Liver (tissue), 9 donors: ENCODE results near the gene IFT80. TPM values are rescaled to one million over a fixed set of nuclear protein-coding genes. Genes with fewer than 3 reads are reported as not detected.

Experiments
- DNase-seq: peaks from one replicate; pipeline ENCODE4 v3.0.0-alpha.2; 2017; ENCODE audit warnings: low spot score
- H3K27ac ChIP-seq, 2 donors: one replicate each; pipeline ENCODE4 v1.7.0; 2013; ENCODE audit warnings: inconsistent platforms in 2 of 2, low read length in 2 of 2, control low read depth in 1 of 2, low read depth in 1 of 2, mild to moderate bottlenecking in 1 of 2
- H3K27me3 ChIP-seq, 4 donors: one replicate each; pipeline versions ENCODE4 v1.6.1 to v1.7.0; 2013; ENCODE audit warnings: low read length in 3 of 4, inconsistent platforms in 1 of 4, mild to moderate bottlenecking in 1 of 4, moderate library complexity in 1 of 4; ENCODE audit not compliant: control insufficient read depth in 4 of 4, insufficient read depth in 4 of 4
- H3K36me3 ChIP-seq, 4 donors: one replicate each; pipeline versions ENCODE4 v1.6.1 to v1.7.0; 2013; ENCODE audit warnings: low read length in 3 of 4, mild to moderate bottlenecking in 3 of 4, low read depth in 1 of 4, moderate library complexity in 1 of 4; ENCODE audit not compliant: control insufficient read depth in 4 of 4, insufficient read depth in 3 of 4
- H3K4me1 ChIP-seq, 4 donors: one replicate each; pipeline versions ENCODE4 v1.6.1 to v1.7.0; 2013; ENCODE audit warnings: low read length in 3 of 4, mild to moderate bottlenecking in 3 of 4, moderate library complexity in 1 of 4; ENCODE audit not compliant: control insufficient read depth in 4 of 4, insufficient read depth in 4 of 4
- H3K4me3 ChIP-seq, 3 donors: one replicate each; pipeline versions ENCODE4 v1.6.1 to v1.7.0; 2013; ENCODE audit warnings: low read length in 3 of 3, control low read depth in 1 of 3, low read depth in 1 of 3, mild to moderate bottlenecking in 1 of 3
- H3K9ac ChIP-seq, 2 donors: one replicate each; pipeline ENCODE4 v1.7.0; 2013; ENCODE audit warnings: low read length in 2 of 2, mild to moderate bottlenecking in 2 of 2, moderate library complexity in 2 of 2, control low read depth in 1 of 2, low read depth in 1 of 2
- H3K9me3 ChIP-seq, 4 donors: one replicate each; pipeline versions ENCODE4 v1.6.1 to v1.7.0; 2013; ENCODE audit warnings: low read length in 3 of 4; ENCODE audit not compliant: control insufficient read depth in 4 of 4
- FOXA1 ChIP-seq: IDR thresholded peaks from 2 replicates; pipeline ENCODE4 v1.6.1; 2016; ENCODE audit warnings: antibody characterized with exemption
- FOXA2 ChIP-seq: IDR thresholded peaks from 2 replicates; pipeline ENCODE4 v1.6.1; 2016; ENCODE audit warnings: antibody characterized with exemption
- GABPA ChIP-seq, 2 donors: IDR thresholded peaks in 1 of 2; conservative IDR thresholded peaks in 1 of 2; 2 replicates each; pipeline ENCODE4 v1.6.1; 2016; ENCODE audit warnings: antibody characterized with exemption in 2 of 2, mild to moderate bottlenecking in 1 of 2, moderate library complexity in 1 of 2
- HNF4A ChIP-seq, 2 donors: conservative IDR thresholded peaks; 2 replicates each; pipeline ENCODE4 v1.6.1; 2016; ENCODE audit warnings: antibody characterized with exemption in 2 of 2, mild to moderate bottlenecking in 2 of 2
- HNF4G ChIP-seq: IDR thresholded peaks from 2 replicates; pipeline ENCODE4 v1.6.1; 2016; ENCODE audit warnings: antibody characterized with exemption
- JUND ChIP-seq, 2 donors: IDR thresholded peaks; 2 replicates each; pipeline ENCODE4 v1.6.1; 2016; ENCODE audit warnings: antibody characterized with exemption in 2 of 2
- RAD21 ChIP-seq, 2 donors: IDR thresholded peaks; 2 replicates each; pipeline ENCODE4 v1.6.1; 2016; ENCODE audit warnings: antibody characterized with exemption in 2 of 2, mild to moderate bottlenecking in 2 of 2
- RXRA ChIP-seq, 2 donors: IDR thresholded peaks; 2 replicates each; pipeline ENCODE4 v1.6.1; 2017 to 2018; ENCODE audit warnings: antibody characterized with exemption in 2 of 2, mild to moderate bottlenecking in 1 of 2
- SP1 ChIP-seq: IDR thresholded peaks from 2 replicates; pipeline ENCODE4 v1.6.1; 2018; ENCODE audit warnings: antibody characterized with exemption, mild to moderate bottlenecking
- TAF1 ChIP-seq: conservative IDR thresholded peaks from 2 replicates; pipeline ENCODE4 v1.6.1; 2016; ENCODE audit warnings: antibody characterized with exemption, mild to moderate bottlenecking
- YY1 ChIP-seq: IDR thresholded peaks from 2 replicates; pipeline ENCODE4 v1.6.1; 2016; ENCODE audit warnings: antibody characterized with exemption, mild to moderate bottlenecking
- WGBS: extraction: QIAGEN DNeasy Blood & Tissue Kit; methylation state at CpG from one replicate; pipeline ENCODE4 v1.1.7; 2013; 5-methylcytosine and 5-hydroxymethylcytosine counted together
- polyA plus RNA-seq, 2 donors: library from polyadenylated mRNA; stranded (reverse) in 1 of 2; unstranded in 1 of 2; fragments of 200-250 nt in 1 of 2; fragments of >200 nt in 1 of 2; fragmentation: Nextera tagmentation in 1 of 2; extraction: Ambion mirVana in 1 of 2; gene quantifications; one replicate each; pipeline versions ENCODE4 v1.2.1 to v1.2.3, GENCODE V29; 2013 to 2015
- total RNA-seq, 2 donors: library from RNA; depleted of rRNA; stranded (reverse); fragments of >200 nt; gene quantifications; one replicate each; pipeline ENCODE4 v1.2.3, GENCODE V29; 2014
- TF ChIP-seq, protein P1 (sequence below): IDR thresholded peaks from 2 replicates; pipeline ENCODE4 v1.6.1; 2016; ENCODE audit warnings: antibody characterized with exemption
- TF ChIP-seq, protein P2 (sequence below): IDR thresholded peaks from 2 replicates; pipeline ENCODE4 v1.6.1; 2016; ENCODE audit warnings: antibody characterized with exemption
- TF ChIP-seq, protein P3 (sequence below): IDR thresholded peaks from 2 replicates; pipeline ENCODE4 v1.6.1; 2016; ENCODE audit warnings: antibody characterized with exemption
- TF ChIP-seq, protein P4 (sequence below): fragments of 150-350 bp; IDR thresholded peaks from 2 replicates; pipeline ENCODE4 v1.5.1; 2017; ENCODE audit warnings: improper control_type of control experiment, low read depth, low read length; ENCODE audit not compliant: missing input control
- donor health status: healthy.
- donor health status: healthy.
- donor health status: healthy.
- donor health status: healthy.
- donor health status: healthy.

Gene IFT80
- total and polyA plus RNA-seq, 4 donors, result 3.5 to 15.7 (median 8.3) TPM

DNA sequence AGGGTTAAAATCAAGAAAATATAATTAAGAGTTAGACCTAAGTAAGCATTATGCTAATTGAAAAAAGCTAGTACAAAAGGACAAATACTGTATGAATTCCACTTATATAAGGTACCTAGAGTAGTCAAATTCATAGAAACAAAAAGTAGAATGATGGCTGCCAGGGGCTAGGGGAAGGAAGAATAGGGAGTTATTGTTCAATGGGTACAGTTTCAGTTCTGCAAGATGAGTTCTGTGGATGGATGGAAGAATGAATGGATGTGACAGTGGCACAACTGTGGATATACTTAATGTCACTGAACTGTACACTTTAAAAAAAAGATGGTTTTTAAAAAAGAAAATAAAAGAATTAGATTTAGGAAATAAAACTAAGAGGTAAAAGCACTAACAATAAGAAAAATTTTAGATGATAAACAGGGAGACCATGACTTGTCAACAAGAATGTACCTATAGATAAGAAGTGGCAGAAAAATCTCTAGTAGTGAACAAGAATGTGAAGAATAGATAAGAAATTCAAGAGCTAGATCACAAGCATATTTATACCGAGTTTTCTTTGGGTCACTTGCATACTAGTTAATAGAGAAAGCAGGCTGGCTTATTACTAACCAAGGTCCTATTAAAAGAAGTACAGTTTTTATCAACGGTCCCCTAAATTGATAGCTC lies 5.5 kb downstream of the IFT80 start:
- DNase-seq, result no peak
- H3K27me3 ChIP-seq, result no peaks in the 10 kb centered on the region
- no peaks in the 10 kb centered on the region for H3K9me3 ChIP-seq
- TF ChIP-seq HNF4G, result no peak
- TF ChIP-seq YY1, result no peak
- TF ChIP-seq GABPA (IDR thresholded peaks at IDR 0.05 in 1 of 2, conservative IDR thresholded peaks at IDR 0.05 in 1 of 2), result no peak
- TF ChIP-seq RAD21 (IDR thresholded peaks at IDR 0.05), result no peak
- no peak for TF ChIP-seq RXRA (IDR thresholded peaks at IDR 0.05)
- TF ChIP-seq, protein P1, sequence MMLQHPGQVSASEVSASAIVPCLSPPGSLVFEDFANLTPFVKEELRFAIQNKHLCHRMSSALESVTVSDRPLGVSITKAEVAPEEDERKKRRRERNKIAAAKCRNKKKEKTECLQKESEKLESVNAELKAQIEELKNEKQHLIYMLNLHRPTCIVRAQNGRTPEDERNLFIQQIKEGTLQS, result no peak
- no peak for TF ChIP-seq FOXA2
- no peaks in the 10 kb centered on the region for H3K36me3 ChIP-seq
- H3K27ac ChIP-seq, result no peak overlapping the region
- no peak overlapping the region for H3K4me3 ChIP-seq
- H3K4me1 ChIP-seq, result peaks cover 0 to 3% (median 3%) of the 10 kb centered on the region in 4 donors
- 87% methylated on average over 2 of the region's 2 CpGs for WGBS
- no peak overlapping the region for H3K9ac ChIP-seq

DNA sequence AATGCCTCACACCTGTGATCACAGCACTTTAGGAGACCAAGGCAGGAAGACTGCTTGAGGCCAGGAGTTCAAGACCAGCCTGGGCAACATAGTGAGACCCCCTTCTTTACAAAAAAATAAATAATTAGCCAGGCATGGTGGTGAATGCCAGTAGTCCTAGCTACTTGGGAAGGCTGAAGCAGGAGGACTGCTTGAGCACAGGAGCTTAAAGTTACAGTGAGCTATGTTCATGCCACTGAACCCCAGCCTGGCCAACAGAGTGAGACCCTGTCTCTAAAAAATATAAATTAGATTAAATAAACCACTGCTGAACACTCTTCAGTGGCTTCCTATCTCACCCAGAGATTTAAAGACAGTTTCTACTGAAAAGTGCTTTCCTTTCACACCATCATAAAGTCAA lies 6.2 kb downstream of the IFT80 start:
- no peak overlapping the region for H3K27ac ChIP-seq
- H3K9me3 ChIP-seq, result no peaks in the 10 kb centered on the region
- H3K4me1 ChIP-seq, result no peaks in the 10 kb centered on the region
- no peaks in the 10 kb centered on the region for H3K36me3 ChIP-seq
- TF ChIP-seq, protein P2, sequence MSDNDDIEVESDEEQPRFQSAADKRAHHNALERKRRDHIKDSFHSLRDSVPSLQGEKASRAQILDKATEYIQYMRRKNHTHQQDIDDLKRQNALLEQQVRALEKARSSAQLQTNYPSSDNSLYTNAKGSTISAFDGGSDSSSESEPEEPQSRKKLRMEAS, result no peak
- TF ChIP-seq YY1, result no peak
- TF ChIP-seq FOXA1, result no peak
- TF ChIP-seq, protein P3, sequence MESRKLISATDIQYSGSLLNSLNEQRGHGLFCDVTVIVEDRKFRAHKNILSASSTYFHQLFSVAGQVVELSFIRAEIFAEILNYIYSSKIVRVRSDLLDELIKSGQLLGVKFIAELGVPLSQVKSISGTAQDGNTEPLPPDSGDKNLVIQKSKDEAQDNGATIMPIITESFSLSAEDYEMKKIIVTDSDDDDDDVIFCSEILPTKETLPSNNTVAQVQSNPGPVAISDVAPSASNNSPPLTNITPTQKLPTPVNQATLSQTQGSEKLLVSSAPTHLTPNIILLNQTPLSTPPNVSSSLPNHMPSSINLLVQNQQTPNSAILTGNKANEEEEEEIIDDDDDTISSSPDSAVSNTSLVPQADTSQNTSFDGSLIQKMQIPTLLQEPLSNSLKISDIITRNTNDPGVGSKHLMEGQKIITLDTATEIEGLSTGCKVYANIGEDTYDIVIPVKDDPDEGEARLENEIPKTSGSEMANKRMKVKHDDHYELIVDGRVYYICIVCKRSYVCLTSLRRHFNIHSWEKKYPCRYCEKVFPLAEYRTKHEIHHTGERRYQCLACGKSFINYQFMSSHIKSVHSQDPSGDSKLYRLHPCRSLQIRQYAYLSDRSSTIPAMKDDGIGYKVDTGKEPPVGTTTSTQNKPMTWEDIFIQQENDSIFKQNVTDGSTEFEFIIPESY, result no peak
- TF ChIP-seq SP1, result no peak
- no peak for TF ChIP-seq HNF4G
- no peak for TF ChIP-seq RAD21 (IDR thresholded peaks at IDR 0.05)
- no peak for TF ChIP-seq FOXA2
- TF ChIP-seq, protein P4, sequence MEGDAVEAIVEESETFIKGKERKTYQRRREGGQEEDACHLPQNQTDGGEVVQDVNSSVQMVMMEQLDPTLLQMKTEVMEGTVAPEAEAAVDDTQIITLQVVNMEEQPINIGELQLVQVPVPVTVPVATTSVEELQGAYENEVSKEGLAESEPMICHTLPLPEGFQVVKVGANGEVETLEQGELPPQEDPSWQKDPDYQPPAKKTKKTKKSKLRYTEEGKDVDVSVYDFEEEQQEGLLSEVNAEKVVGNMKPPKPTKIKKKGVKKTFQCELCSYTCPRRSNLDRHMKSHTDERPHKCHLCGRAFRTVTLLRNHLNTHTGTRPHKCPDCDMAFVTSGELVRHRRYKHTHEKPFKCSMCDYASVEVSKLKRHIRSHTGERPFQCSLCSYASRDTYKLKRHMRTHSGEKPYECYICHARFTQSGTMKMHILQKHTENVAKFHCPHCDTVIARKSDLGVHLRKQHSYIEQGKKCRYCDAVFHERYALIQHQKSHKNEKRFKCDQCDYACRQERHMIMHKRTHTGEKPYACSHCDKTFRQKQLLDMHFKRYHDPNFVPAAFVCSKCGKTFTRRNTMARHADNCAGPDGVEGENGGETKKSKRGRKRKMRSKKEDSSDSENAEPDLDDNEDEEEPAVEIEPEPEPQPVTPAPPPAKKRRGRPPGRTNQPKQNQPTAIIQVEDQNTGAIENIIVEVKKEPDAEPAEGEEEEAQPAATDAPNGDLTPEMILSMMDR, result no peak
- no peak for TF ChIP-seq TAF1
- no peak for TF ChIP-seq GABPA (IDR thresholded peaks at IDR 0.05 in 1 of 2, conservative IDR thresholded peaks at IDR 0.05 in 1 of 2)
- no peak for TF ChIP-seq JUND (IDR thresholded peaks at IDR 0.05)
- no peak for TF ChIP-seq HNF4A (conservative IDR thresholded peaks at IDR 0.05)
- H3K27me3 ChIP-seq, result no peaks in the 10 kb centered on the region
- no peak overlapping the region for H3K4me3 ChIP-seq
- DNase-seq, result no peak
- H3K9ac ChIP-seq, result no peak overlapping the region
